Prostate gland (tissue), 2 donors: Measurements from ENCODE around the gene CHCHD4.

Experiments used
- POLR2A ChIP-seq: fragments of 450-650 bp; IDR thresholded peaks from one replicate; pipeline ENCODE4 v1.6.1; 2016; ENCODE audit warnings: antibody characterized with exemption, mild to moderate bottlenecking
- TF ChIP-seq, protein P1 (sequence below), 4 experiments: fragments of 200-600 bp in 2 of 4; fragments of 450-650 bp in 2 of 4; sonication (generic) in 2 of 4; IDR thresholded peaks; 1 replicate in 3 of 4; 2 replicates in 1 of 4; pipeline ENCODE4 v1.5.1; 2016 to 2019; ENCODE audit warnings: antibody characterized with exemption in 4 of 4, mild to moderate bottlenecking in 2 of 4, moderate library complexity in 2 of 4

DNA sequence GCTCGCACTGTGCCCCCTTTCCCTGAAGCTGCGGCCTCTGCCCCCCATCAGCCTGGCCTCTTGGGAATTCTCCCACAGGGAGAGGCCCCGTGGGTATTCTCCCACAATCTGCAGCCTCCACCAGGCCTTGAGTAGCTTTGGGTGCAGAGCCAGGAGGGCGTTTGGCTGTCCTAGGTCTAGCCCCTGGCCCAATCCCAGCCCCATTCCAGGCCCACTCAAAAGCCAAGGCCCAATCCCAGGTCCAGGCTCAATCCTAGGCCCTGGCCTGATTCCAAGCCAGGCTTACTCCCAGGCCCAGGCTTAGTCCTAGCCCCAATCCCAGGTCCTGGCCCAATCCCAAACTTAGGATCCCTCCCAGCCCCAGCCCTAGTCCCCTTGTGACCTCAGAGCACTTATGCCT is 59.8 kb downstream of the CHCHD4 start:
- TF ChIP-seq, protein P1, sequence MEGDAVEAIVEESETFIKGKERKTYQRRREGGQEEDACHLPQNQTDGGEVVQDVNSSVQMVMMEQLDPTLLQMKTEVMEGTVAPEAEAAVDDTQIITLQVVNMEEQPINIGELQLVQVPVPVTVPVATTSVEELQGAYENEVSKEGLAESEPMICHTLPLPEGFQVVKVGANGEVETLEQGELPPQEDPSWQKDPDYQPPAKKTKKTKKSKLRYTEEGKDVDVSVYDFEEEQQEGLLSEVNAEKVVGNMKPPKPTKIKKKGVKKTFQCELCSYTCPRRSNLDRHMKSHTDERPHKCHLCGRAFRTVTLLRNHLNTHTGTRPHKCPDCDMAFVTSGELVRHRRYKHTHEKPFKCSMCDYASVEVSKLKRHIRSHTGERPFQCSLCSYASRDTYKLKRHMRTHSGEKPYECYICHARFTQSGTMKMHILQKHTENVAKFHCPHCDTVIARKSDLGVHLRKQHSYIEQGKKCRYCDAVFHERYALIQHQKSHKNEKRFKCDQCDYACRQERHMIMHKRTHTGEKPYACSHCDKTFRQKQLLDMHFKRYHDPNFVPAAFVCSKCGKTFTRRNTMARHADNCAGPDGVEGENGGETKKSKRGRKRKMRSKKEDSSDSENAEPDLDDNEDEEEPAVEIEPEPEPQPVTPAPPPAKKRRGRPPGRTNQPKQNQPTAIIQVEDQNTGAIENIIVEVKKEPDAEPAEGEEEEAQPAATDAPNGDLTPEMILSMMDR (IDR thresholded peaks at IDR 0.05): no peak
- no peak for TF ChIP-seq POLR2A
